Hematopoietic multipotent progenitor cell treated with erythropoietin and hydrocortisone succinate and interleukin-3 and kit ligand, for 6 days (in vitro differentiated cells): ENCODE measurements around the gene MORN1.

Experiments used
- DNase-seq: peaks from one replicate; pipeline ENCODE4 v3.0.0-alpha.2; 2015

MORN1 gene

GRCh38 chr1:2271841-2272655 lies 119.3 kb downstream of the MORN1 start:
- no peak for DNase-seq
